Upper lobe of left lung (tissue), 6 donors: ENCODE measurements around the gene UBL7. TPM values are rescaled to one million over a fixed set of nuclear protein-coding genes. Genes with fewer than 3 reads are reported as not detected.

Experiments
- ATAC-seq, 2 donors: fragments of 200-7000 bp; cut with Tn5 transposase; one replicate each; pipeline ENCODE4 v1.9.1; 2022; ENCODE audit warnings: mild to moderate bottlenecking in 2 of 2, moderate library complexity in 2 of 2; ENCODE audit not compliant: low FRiP score in 2 of 2
- DNase-seq, 2 donors: peaks; one replicate each; pipeline ENCODE4 v3.0.0-alpha.2; 2019 to 2020
- H3K27ac ChIP-seq, 4 donors: fragments of 200-600 bp; sonication (generic); one replicate each; pipeline ENCODE4 v1.5.1; 2016 to 2019
- H3K27me3 ChIP-seq, 4 donors: fragments of 200-600 bp; sonication (generic); one replicate each; pipeline ENCODE4 v1.5.1; 2017 to 2019
- H3K36me3 ChIP-seq, 4 donors: fragments of 200-600 bp; sonication (generic); one replicate each; pipeline ENCODE4 v1.5.1; 2016 to 2019
- H3K4me1 ChIP-seq, 4 donors: fragments of 200-600 bp; sonication (generic); one replicate each; pipeline ENCODE4 v1.5.1; 2018 to 2019
- H3K4me3 ChIP-seq, 4 donors: fragments of 200-600 bp; sonication (generic); one replicate each; pipeline ENCODE4 v1.5.1; 2017 to 2019; ENCODE audit warnings: mild to moderate bottlenecking in 2 of 4, moderate library complexity in 1 of 4
- H3K9me3 ChIP-seq, 4 donors: fragments of 200-600 bp; sonication (generic); one replicate each; pipeline ENCODE4 v1.5.1; 2018 to 2019
- CTCF ChIP-seq, 6 experiments: fragments of 450-650 bp in 4 of 6; fragments of 200-600 bp in 2 of 6; sonication (generic) in 2 of 6; IDR thresholded peaks; one replicate each; pipeline ENCODE4 v1.5.1; 2016 to 2019; ENCODE audit warnings: antibody characterized with exemption in 6 of 6
- EP300 ChIP-seq, 4 donors: sonication (generic); formaldehyde crosslinking; IDR thresholded peaks; one replicate each; pipeline ENCODE4 v1.5.1; 2017; ENCODE audit warnings: antibody characterized with exemption in 4 of 4, control low read depth in 2 of 4
- POLR2A ChIP-seq, 4 donors: fragments of 450-650 bp; IDR thresholded peaks; one replicate each; pipeline ENCODE4 v1.5.1; 2016 to 2017; ENCODE audit warnings: antibody characterized with exemption in 4 of 4, mild to moderate bottlenecking in 2 of 4
- POLR2AphosphoS5 ChIP-seq, 2 donors: sonication (generic); formaldehyde crosslinking; IDR thresholded peaks; one replicate each; pipeline ENCODE4 v1.5.1; 2017; ENCODE audit warnings: antibody characterized with exemption in 2 of 2
- WGBS, 2 donors: methylation state at CpG; one replicate each; pipeline ENCODE4 v1.1.5; 2017 to 2018; 5-methylcytosine and 5-hydroxymethylcytosine counted together
- total RNA-seq, 6 donors: library from RNA; depleted of rRNA in 4 of 6; stranded (reverse); fragments of >200 nt in 4 of 6; gene quantifications; one replicate each; pipeline versions ENCODE4 v1.1.0 to v1.2.1, GENCODE V29; 2016 to 2021
- donor health status: DM: no; HTN: no; CAD: no; lungs with moderate emphysema.
- donor health status: DM: no; HTN: yes; CAD: no; lungs with severe emphysema.

The UBL7 gene
- total RNA-seq, 6 donors from 2014 or later = 22.0 to 53.1 (median 48.6) TPM

GRCh38 chr15:74449095-74449494 lies 11.9 kb downstream of the UBL7 start:
- TF ChIP-seq POLR2A (IDR thresholded peaks at IDR 0.05) (no peak), CTCF (IDR thresholded peaks at IDR 0.05) (no peak), POLR2AphosphoS5 (IDR thresholded peaks at IDR 0.05) (no peak), EP300 (IDR thresholded peaks at IDR 0.05) (no peak)
- 95 to 100% methylated on average over 7 of the region's 7 CpGs for WGBS, 2 donors
- Histone ChIP-seq H3K27me3 (no peaks in the 10 kb centered on the region), H3K4me3 (no peak overlapping the region), H3K4me1 (peaks cover 0 to 3% (median 0%) of the 10 kb centered on the region in 4 donors), H3K9me3 (no peaks in the 10 kb centered on the region), H3K27ac (no peak overlapping the region), H3K36me3 (peaks cover 32 to 90% (median 73%) of the 10 kb centered on the region in 4 donors)
- ATAC-seq (no peak), DNase-seq (peak in 1 of 2 donors; percentile 50)

- DNase-seq = no peak
- H3K27ac ChIP-seq = no peak overlapping the region
- H3K4me3 ChIP-seq = no peak overlapping the region
- H3K9me3 ChIP-seq = no peaks in the 10 kb centered on the region
- TF ChIP-seq CTCF (IDR thresholded peaks at IDR 0.05) (no peak), POLR2A (IDR thresholded peaks at IDR 0.05) (no peak), EP300 (IDR thresholded peaks at IDR 0.05) (no peak), POLR2AphosphoS5 (IDR thresholded peaks at IDR 0.05) (no peak)
- WGBS, 2 donors = 92 to 95% methylated on average over 9 of the region's 9 CpGs
- H3K36me3 ChIP-seq = peaks cover 24 to 64% (median 52%) of the 10 kb centered on the region in 4 donors
- no peaks in the 10 kb centered on the region for H3K4me1 ChIP-seq
- ATAC-seq = no peak
- no peaks in the 10 kb centered on the region for H3K27me3 ChIP-seq
Observed at GRCh38 chr15:74445816-74446763, 14.9 kb downstream of the UBL7 start.

DNA sequence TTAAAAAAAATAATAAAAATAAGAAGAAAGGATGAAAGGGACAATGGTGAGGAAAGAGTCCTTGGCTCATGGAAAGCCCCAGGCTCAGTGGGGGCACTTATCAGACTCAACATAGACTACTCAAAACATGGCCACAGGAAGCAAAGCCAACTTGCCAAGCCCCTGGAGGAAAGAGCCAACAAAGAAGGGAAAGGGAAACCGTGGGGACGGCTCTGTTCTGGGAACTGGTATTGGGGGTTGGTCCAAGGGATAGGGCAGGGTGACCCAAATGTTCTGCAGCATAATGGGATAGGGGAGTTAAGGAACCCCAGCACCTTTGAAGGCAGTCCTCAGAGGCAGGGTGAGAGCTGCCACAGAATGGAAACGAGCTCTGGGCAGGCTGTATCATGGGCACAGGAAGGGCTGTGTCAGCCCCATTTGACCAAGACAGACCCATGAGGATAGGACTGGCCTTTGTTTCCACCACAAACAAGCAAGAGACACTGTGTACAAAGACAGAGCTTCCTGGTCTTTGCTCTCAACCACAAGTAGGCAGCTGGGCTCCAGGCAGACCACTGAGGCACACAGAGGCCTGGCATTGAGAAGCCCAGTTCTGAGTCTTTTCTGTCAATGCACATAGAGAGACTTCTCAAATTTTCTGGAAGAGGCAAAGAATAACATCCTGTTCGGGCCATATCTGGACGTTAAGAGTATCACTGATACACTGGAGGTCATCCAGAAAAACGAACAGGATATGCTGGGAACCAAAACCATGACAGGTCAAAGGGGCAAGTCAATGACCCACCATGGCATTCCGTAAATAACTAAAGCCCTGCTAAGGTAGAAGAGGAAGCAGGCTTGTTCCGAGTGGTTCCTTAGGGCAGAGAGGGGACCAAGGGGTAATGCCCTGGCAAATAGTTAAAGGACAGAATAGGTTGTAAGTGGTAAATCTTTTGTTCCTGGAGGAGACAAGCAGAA lies 16.6 kb downstream of the UBL7 start:
- DNase-seq = no peak
- peaks cover 19 to 47% (median 35%) of the 10 kb centered on the region in 4 donors for H3K36me3 ChIP-seq

More for the DNA sequence above, 16.6 kb downstream of the UBL7 start:
- TF ChIP-seq EP300 (IDR thresholded peaks at IDR 0.05) (no peak), CTCF (IDR thresholded peaks at IDR 0.05) (no peak), POLR2AphosphoS5 (IDR thresholded peaks at IDR 0.05) (no peak), POLR2A (IDR thresholded peaks at IDR 0.05) (no peak)
- Histone ChIP-seq H3K9me3 (no peaks in the 10 kb centered on the region), H3K27me3 (no peaks in the 10 kb centered on the region), H3K4me1 (no peaks in the 10 kb centered on the region), H3K27ac (peak overlapping the region in 1 of 4 donors; percentile 12), H3K4me3 (no peak overlapping the region)
- WGBS, 2 donors = 57 to 67% methylated on average over 8 of the region's 8 CpGs
- ATAC-seq = no peak
